Kidney (tissue), 14 donors: Measurements from ENCODE around the gene P4HA1. TPM values are rescaled to one million over a fixed set of nuclear protein-coding genes. Genes with fewer than 3 reads are reported as not detected.

Source experiments
- DNase-seq, 5 donors: peaks; one replicate each; pipeline ENCODE4 v3.0.0-alpha.2; 2013 to 2020
- FAIRE-seq: peaks from 2 replicates; lab custom pipeline; 2012; peaks lifted over from hg19 to GRCh38; lab: Jason Lieb, UNC
- H3K27ac ChIP-seq, 2 donors: one replicate each; pipeline ENCODE4 v1.7.0; 2013; ENCODE audit warnings: low read depth in 2 of 2, low read length in 2 of 2, inconsistent platforms in 1 of 2
- H3K27me3 ChIP-seq: one replicate; pipeline ENCODE4 v1.7.1; 2013; ENCODE audit warnings: low read length, inconsistent platforms; ENCODE audit not compliant: control insufficient read depth, insufficient read depth
- H3K36me3 ChIP-seq, 3 donors: one replicate each; pipeline versions ENCODE4 v1.7.0 to v1.7.1; 2013; ENCODE audit warnings: low read length in 3 of 3, control low read depth in 1 of 3, inconsistent platforms in 1 of 3; ENCODE audit not compliant: insufficient read depth in 3 of 3, control insufficient read depth in 2 of 3
- H3K4me1 ChIP-seq, 3 donors: one replicate each; pipeline versions ENCODE4 v1.7.0 to v1.7.1; 2013; ENCODE audit warnings: low read length in 3 of 3, inconsistent platforms in 1 of 3, low read depth in 1 of 3; ENCODE audit not compliant: control insufficient read depth in 2 of 3, insufficient read depth in 2 of 3
- H3K4me3 ChIP-seq, 3 donors: one replicate each; pipeline versions ENCODE4 v1.7.0 to v1.8.1; 2013; ENCODE audit warnings: low read length in 3 of 3, control low read depth in 1 of 3, inconsistent platforms in 1 of 3
- H3K9ac ChIP-seq, 3 donors: one replicate each; pipeline versions ENCODE4 v1.7.0 to v1.7.1; 2013; ENCODE audit warnings: low read length in 3 of 3, control low read depth in 1 of 3, inconsistent platforms in 1 of 3
- H3K9me3 ChIP-seq, 3 donors: one replicate each; pipeline versions ENCODE4 v1.7.0 to v1.7.1; 2013; ENCODE audit warnings: low read length in 3 of 3, control low read depth in 1 of 3, inconsistent platforms in 1 of 3; ENCODE audit not compliant: control insufficient read depth in 2 of 3, insufficient read depth in 1 of 3
- intact Hi-C: fragments of 100-400 bp; cut with DNase I; formaldehyde crosslinking; loops from one replicate; pipeline ENCODE4 v1.11.1; 2022
- polyA plus RNA-seq: library from polyadenylated mRNA; stranded (reverse); fragments of 350-450 nt; fragmentation: Illumina TruSeq; extraction: RNeasy Lipid Tissue Mini Kit (QIAGEN cat#74804); gene quantifications from one replicate; pipeline ENCODE4 v1.2.3, GENCODE V29; 2014; ENCODE audit warnings: low read depth, low replicate concordance; ENCODE audit not compliant: insufficient read depth
- total RNA-seq: library from RNA; stranded (reverse); fragmentation: NEBNext Ultra II Directional; extraction: Animal tissue kit (Norgen Biotek cat#: 25700); gene quantifications from one replicate; pipeline ENCODE4 v1.2.1, GENCODE V29; 2021
- TF ChIP-seq, protein P1 (sequence below): IDR thresholded peaks from 3 replicates; pipeline ENCODE4 v1.5.1; 2012; ENCODE audit warnings: mild to moderate bottlenecking, moderate library complexity, borderline replicate concordance; ENCODE audit not compliant: insufficient read depth; ENCODE audit errors: extremely low read depth
- donor health status: control.
- donor health status: control.
- donor health status: control.
- donor health status: control.
- donor health status: control.
- donor health status: DM: yes; HTN: yes; CAD: no.
- donor health status: Normal renal cell carcinoma (clear cell type).

Gene P4HA1
- total and polyA plus RNA-seq, 2 donors from 2014 or later, result 15.7 to 25.3 TPM

DNA sequence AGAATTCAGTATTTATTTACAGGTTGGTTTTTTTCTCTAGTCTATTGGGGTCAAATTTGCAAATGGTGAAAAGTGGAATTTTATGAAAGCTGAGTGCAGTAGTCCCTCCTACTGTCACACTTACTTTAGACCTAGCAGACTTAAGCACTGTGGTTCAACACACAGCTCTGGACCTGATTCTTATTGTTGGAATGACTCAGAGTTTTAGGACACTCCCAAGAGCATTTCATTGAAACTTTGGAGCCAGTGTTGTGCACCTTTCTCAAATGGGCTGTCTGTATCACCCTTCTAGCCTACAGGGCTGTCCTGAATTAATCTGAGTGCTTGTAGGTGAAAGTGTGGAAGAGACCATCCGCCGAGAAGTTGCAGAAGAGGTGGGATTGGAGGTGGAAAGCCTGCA lies 29.7 kb upstream of the P4HA1 start:
- intact Hi-C loops, result no loop called here
- Histone ChIP-seq H3K27me3 (no peaks in the 10 kb centered on the region), H3K4me3 (no peak overlapping the region), H3K9me3 (no peaks in the 10 kb centered on the region), H3K36me3 (peaks cover 6 to 35% (median 21%) of the 10 kb centered on the region in 3 donors), H3K4me1 (peaks cover 0 to 7% (median 0%) of the 10 kb centered on the region in 3 donors), H3K9ac (no peak overlapping the region), H3K27ac (no peak overlapping the region)
- TF ChIP-seq, protein P1, sequence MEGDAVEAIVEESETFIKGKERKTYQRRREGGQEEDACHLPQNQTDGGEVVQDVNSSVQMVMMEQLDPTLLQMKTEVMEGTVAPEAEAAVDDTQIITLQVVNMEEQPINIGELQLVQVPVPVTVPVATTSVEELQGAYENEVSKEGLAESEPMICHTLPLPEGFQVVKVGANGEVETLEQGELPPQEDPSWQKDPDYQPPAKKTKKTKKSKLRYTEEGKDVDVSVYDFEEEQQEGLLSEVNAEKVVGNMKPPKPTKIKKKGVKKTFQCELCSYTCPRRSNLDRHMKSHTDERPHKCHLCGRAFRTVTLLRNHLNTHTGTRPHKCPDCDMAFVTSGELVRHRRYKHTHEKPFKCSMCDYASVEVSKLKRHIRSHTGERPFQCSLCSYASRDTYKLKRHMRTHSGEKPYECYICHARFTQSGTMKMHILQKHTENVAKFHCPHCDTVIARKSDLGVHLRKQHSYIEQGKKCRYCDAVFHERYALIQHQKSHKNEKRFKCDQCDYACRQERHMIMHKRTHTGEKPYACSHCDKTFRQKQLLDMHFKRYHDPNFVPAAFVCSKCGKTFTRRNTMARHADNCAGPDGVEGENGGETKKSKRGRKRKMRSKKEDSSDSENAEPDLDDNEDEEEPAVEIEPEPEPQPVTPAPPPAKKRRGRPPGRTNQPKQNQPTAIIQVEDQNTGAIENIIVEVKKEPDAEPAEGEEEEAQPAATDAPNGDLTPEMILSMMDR, result no peak
- FAIRE-seq (no peak), DNase-seq (no peak)

DNA sequence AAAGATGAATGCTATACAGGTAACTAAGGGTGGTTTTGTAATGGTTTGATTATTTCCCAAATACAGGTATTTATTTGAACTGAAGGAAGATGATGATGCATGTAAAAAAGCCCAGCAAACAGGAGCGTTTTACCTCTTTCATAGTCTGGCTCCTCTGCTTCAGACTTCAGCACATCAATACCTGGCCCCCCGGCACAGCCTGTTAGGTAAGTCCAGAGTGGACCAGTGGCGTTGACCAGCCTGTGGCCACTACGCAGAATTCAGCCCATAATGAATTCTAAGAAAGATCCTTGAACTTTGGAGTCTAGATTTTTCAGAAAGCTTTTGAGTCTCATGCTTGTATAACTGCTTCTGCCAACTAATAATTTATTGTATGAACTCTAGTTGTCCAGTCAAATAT lies 23.3 kb upstream of the P4HA1 start:
- H3K27ac ChIP-seq, result peak overlapping the region in 1 of 2 donors; percentile 60
- peaks cover 0 to 10% (median 5%) of the 10 kb centered on the region in 3 donors for H3K36me3 ChIP-seq
- no peak for FAIRE-seq
- TF ChIP-seq, protein P1, result no peak
- peak overlapping the region in 1 of 3 donors; percentile 15 for H3K4me3 ChIP-seq
- peaks cover 0 to 10% (median 3%) of the 10 kb centered on the region in 3 donors for H3K4me1 ChIP-seq
- H3K9ac ChIP-seq, result peak overlapping the region in 1 of 3 donors; percentile 2
- intact Hi-C loops, result no loop called here
- no peaks in the 10 kb centered on the region for H3K9me3 ChIP-seq
- H3K27me3 ChIP-seq, result no peaks in the 10 kb centered on the region
- DNase-seq, result no peak

DNA sequence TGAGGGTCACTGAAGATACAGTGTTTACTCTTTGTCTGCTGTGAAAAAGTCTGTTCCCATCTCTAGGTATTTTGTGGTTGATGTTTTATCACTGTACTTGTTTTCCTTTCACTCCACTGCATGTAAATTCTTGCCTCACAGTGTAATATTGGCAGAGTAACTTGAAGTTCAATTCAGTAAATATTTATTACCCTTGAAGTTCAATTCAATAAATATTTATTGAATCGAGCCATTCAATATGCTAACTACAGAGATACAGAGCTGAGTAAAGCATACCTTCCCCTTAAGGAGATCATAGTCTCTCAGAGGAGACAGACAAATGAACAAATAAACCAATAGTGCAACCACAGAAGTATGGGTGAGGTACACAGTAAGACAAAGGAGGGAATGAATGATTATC lies 22.8 kb upstream of the P4HA1 start:
- Histone ChIP-seq H3K9ac (peak overlapping the region in 1 of 3 donors; percentile 2), H3K4me1 (peaks cover 0 to 10% (median 3%) of the 10 kb centered on the region in 3 donors), H3K27me3 (no peaks in the 10 kb centered on the region), H3K4me3 (peak overlapping the region in 1 of 3 donors; percentile 15), H3K27ac (peak overlapping the region in 1 of 2 donors; percentile 60), H3K9me3 (no peaks in the 10 kb centered on the region), H3K36me3 (peaks cover 0 to 8% (median 5%) of the 10 kb centered on the region in 3 donors)
- intact Hi-C loops, result no loop called here
- DNase-seq (no peak), FAIRE-seq (no peak)
- TF ChIP-seq, protein P1, result no peak
